GM19328 (cell line): ENCODE data around the gene TJP2.

Experiments used
- ATAC-seq: cut with Tn5 transposase; IDR thresholded peaks from one replicate; pipeline ENCODE4 v1.9.1; 2021; ENCODE audit warnings: mild to moderate bottlenecking, moderate library complexity; ENCODE audit not compliant: unreplicated experiment

The TJP2 gene

DNA sequence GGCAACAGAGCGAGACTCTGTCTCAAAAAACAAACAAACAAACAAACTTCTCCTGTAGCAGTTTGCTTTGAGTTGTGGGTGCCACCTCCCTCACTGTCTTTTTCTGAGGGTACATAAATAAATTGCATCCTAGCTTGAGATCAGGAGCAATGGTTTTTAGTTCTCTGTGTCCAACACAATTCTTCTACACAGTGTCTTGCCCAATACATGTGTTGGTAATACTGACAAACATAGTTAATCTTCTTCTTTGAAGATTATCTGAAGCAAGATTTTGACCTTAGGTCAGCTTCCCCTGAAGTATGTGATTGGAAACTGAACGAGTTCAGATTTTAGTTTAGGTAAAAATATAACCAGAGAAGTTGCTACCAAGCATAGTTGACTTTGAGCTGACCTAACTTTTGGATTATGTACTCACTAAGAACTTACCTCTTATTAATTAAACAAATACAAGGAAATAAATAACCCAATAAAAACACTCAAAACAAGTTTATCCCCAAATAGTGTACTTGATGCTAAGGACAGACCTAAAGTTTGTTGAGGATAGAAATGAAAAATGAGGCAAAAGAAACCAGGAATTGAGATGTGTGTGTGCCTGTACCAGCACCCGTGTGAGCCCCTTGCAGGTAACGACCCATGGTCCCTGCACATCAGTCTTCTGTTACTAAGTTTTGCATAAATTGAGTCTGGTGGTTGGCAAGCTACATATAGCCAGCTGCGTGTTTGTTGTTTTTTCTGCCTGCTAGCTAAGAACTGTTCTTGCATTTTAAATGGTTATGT is 16.2 kb downstream of the TJP2 start:
- ATAC-seq = peak; percentile 63

GRCh38 chr9:69190863-69191181 is 16.7 kb downstream of the TJP2 start:
- ATAC-seq = no peak

- no peak for ATAC-seq
Measured at GRCh38 chr9:69191231-69191630, 17.2 kb downstream of the TJP2 start.

DNA sequence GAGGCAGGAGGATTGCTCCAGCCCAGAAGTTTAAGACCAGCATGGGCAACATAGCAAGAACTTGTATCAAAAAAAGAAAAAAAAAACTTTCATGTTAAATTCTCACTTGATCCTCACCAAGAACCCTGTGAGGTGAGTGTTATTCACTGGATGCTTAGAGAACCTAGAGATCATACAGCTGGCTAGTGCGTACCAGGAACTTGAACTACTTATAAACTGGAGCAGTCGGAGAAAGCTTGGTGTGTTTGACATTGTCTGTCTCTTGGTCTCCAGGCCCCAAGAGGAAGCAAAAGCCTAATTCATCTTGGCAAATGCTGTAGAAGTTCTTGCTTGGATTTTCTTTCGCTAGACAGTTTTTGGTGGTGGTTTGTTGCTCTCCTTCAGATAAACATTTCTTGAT is 18.1 kb downstream of the TJP2 start:
- no peak for ATAC-seq

GRCh38 chr9:69193685-69194032 is 19.6 kb downstream of the TJP2 start:
- no peak for ATAC-seq

GRCh38 chr9:69194702-69195418 is 20.8 kb downstream of the TJP2 start:
- no peak for ATAC-seq

GRCh38 chr9:69195668-69196067 is 21.6 kb downstream of the TJP2 start:
- ATAC-seq = no peak

DNA sequence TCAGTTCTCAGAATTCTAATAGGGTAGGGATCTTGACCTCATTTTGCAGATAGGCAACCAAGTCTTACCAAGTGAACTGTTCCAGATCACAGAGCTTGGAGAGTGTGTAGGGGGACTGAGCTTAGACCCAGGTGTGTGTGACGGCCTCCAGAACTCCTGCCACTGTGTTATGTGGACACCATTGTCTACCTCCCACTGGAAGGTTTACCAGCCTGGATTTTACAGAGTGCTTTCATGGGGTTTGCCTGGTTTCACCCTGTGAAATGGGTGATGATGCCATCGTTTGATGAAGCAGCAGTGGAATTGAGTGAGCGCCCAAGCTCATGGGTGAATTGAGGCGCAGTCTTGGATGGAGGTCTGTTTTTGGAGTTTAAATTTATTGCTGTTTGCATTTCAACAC is 23.6 kb downstream of the TJP2 start:
- ATAC-seq = no peak

GRCh38 chr9:69198521-69199220 is 24.6 kb downstream of the TJP2 start:
- no peak for ATAC-seq

DNA sequence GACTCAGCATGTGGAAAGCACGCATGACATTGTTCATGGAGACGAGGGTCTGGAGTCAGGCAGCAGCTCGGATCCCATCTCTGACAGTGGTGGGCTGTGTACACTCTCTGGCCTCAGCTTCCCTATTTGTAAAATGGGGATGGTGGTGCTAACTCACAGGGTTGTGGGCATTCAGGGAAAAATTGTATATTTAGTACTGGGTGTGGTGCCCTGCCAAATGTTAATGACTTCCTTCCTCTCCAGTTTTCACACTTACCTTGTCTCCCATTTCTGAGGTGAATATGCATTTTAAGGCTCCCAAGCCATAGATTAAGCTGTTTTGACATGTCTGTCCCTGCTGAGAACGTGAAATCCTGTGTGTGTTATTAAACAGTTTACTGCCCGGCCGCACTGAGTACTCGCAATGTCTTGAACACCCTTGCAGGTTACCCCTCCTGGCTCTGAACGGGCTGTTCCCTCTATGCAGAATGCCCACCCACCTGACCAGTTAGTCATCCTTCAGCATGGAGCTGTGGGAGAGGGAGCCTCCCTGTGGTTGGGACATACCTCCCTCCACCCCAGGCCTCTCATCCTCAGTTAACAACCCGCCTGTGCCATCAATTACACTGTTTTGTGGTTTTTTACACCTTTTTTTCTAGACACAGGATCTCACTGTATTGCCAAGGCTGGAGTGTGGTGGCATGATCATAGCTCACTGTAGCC is 25.8 kb downstream of the TJP2 start:
- no peak for ATAC-seq

DNA sequence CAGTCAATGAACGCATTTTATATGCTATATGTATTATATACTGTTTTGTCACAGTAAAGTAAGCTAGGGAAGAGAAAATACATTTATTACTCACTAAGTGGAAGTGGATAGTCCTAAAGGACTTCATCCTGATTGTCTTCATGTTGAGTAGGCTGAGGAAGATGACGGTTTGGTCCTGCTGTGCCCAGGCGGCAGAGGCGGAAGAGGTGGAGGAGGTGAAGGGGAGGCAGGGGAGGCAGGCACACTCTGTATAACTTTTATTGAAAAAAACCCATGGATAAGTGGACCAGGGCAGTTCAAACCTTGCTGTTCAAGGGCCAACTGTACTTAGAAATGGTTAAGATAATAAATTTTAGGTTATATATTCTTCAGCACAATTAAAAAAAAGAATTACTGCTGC is 28.5 kb downstream of the TJP2 start:
- ATAC-seq = no peak

DNA sequence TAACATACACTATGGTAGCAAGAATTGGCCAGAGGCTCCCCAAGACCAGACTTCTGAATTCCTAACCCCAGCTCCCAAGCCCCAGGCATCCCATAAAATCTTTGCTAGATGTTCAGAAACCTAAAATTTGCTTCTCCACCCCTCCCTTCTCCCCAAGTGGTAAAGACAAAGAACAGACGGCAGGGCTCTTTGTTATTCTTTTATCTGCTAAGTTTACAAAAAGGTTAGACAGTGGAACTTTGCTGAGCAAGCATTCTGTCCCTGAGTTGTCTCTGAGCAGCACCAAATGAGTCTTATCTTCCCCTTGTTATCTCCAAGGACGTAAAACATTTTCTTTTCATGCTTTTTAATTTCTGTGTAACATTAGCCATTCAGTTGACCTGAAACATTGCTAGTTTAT is 30.2 kb downstream of the TJP2 start:
- ATAC-seq = no peak

DNA sequence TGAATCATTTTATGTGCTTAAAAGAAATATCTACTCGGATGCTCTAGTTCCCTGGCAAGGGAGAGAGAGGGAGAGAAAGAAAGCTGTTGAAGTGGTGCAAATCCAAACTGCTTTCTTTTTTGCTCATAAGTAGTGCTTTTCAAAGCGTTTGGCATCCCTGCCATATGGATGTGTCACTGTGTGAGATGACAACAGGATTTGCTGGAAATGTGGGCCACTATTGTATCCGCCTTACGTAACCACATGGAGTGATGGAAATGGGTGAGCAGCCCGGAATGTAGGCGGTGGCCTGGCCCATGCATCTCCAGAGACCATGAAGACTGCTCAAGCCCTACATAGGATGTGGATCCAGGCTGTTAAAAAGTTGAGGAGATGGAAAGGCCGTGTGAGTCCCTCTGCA is 30.8 kb downstream of the TJP2 start:
- ATAC-seq = no peak

GRCh38 chr9:69206047-69206446 is 32.0 kb downstream of the TJP2 start:
- no peak for ATAC-seq

GRCh38 chr9:69207503-69207902 is 33.4 kb downstream of the TJP2 start:
- ATAC-seq = no peak

GRCh38 chr9:69211424-69212036 is 37.5 kb downstream of the TJP2 start:
- no peak for ATAC-seq

DNA sequence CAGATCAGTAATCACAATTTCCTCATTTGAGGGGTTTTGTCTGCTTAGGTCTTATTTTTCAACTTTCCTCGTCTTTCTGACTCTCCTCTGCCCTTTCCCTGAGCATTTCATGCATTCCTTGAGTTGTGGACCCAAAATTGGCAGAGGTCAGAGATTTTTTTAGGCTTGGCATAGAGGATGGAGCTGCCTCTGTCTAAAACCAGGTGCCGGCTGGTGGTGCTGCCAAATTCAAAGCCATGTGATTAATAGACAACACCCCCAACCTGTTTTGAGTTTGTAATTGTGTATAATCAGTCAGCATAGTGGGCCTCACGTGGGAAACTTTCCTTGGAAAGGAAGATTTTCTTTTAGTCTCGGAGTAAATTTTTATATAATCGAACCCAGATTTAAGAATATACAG is 39.6 kb downstream of the TJP2 start:
- ATAC-seq = no peak

DNA sequence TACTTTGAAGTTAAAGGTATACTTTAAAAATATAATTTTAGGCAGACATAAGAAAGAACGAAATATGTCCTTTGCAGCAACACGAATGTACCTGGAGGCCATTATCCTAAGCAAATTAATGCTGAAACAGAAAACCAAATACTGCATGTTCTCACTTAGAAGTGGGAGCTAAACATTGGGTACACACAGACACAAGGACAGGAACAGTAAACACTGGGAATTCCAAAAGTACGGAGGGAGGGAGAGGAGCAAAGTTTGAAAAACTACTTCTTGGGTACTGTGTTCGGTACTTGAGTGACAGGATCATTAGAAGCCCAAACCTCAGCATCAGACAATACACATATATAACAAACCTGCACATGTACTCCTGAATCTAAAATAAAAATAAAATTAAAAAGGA is 40.9 kb downstream of the TJP2 start:
- ATAC-seq = no peak

- no peak for ATAC-seq
Measured at GRCh38 chr9:69215774-69216485, 41.9 kb downstream of the TJP2 start.

- no peak for ATAC-seq
Measured at GRCh38 chr9:69218166-69218565, 44.1 kb downstream of the TJP2 start.

GRCh38 chr9:69221036-69221435 is 47.0 kb downstream of the TJP2 start:
- no peak for ATAC-seq
